Muscle layer of colon (tissue), 2 donors: ENCODE data around the gene CLGN.
A peak's percentile ranks its signal among the peaks of the same experiment; 100 is the strongest.
"Not testable (repeated sequence)": the region's sequence is repeated elsewhere in the genome, so short reads cannot be mapped to it uniquely, and the experiment has no call there.

ENCODE experiments used
- H3K27ac ChIP-seq: one replicate; pipeline ENCODE4 v1.7.0; 2013; ENCODE audit warnings: low read depth, mild to moderate bottlenecking, low read length, moderate library complexity
- H3K27me3 ChIP-seq, 2 donors: one replicate each; pipeline ENCODE4 v1.7.0; 2013; ENCODE audit warnings: low read length in 2 of 2, mild to moderate bottlenecking in 2 of 2; ENCODE audit not compliant: insufficient read depth in 2 of 2, control insufficient read depth in 1 of 2
- H3K36me3 ChIP-seq: one replicate; pipeline ENCODE4 v1.7.0; 2013; ENCODE audit warnings: mild to moderate bottlenecking, low read length; ENCODE audit not compliant: insufficient read depth
- H3K4me1 ChIP-seq: one replicate; pipeline ENCODE4 v1.7.0; 2013; ENCODE audit warnings: mild to moderate bottlenecking, low read length; ENCODE audit not compliant: insufficient read depth
- H3K4me3 ChIP-seq, 2 donors: one replicate each; pipeline ENCODE4 v1.7.0; 2013; ENCODE audit warnings: low read length in 2 of 2, low read depth in 1 of 2, mild to moderate bottlenecking in 1 of 2, moderate library complexity in 1 of 2
- H3K9ac ChIP-seq: one replicate; pipeline ENCODE4 v1.7.0; 2013; ENCODE audit warnings: low read length
- H3K9me3 ChIP-seq: one replicate; pipeline ENCODE4 v1.7.0; 2013; ENCODE audit warnings: mild to moderate bottlenecking, low read length
- donor health status: abdominal sarcoma.
- donor health status: Adenocarcinoma of cecum.

Gene CLGN

GRCh38 chr4:140427919-140428471, 547 bp upstream of the CLGN start:
- no peak overlapping the region for H3K9ac ChIP-seq

GRCh38 chr4:140426610-140427105, 790 bp downstream of the CLGN start:
- Histone ChIP-seq H3K27me3 (peaks cover 4 to 6% of the 10 kb centered on the region in 2 donors), H3K9ac (no peak overlapping the region), H3K4me3 (peak overlapping the region; percentile 68 to 71), H3K4me1 (peaks cover 7% of the 10 kb centered on the region), H3K9me3 (no peaks in the 10 kb centered on the region), H3K36me3 (no peaks in the 10 kb centered on the region), H3K27ac (peak overlapping the region; percentile 64)

More at GRCh38 chr4:140427919-140428471, 547 bp upstream of the CLGN start:
- peaks cover 4 to 6% of the 10 kb centered on the region in 2 donors for H3K27me3 ChIP-seq
- no peaks in the 10 kb centered on the region for H3K9me3 ChIP-seq
- peak overlapping the region; percentile 68 to 71 for H3K4me3 ChIP-seq
- peaks cover 7% of the 10 kb centered on the region for H3K4me1 ChIP-seq
- peak overlapping the region; percentile 64 for H3K27ac ChIP-seq
- H3K36me3 ChIP-seq: no peaks in the 10 kb centered on the region

- no peak overlapping the region for H3K27ac ChIP-seq
- no peak overlapping the region for H3K9ac ChIP-seq
- peaks cover 4 to 6% of the 10 kb centered on the region in 2 donors for H3K27me3 ChIP-seq
- peaks cover 7% of the 10 kb centered on the region for H3K4me1 ChIP-seq
- no peaks in the 10 kb centered on the region for H3K36me3 ChIP-seq
- no peak overlapping the region for H3K4me3 ChIP-seq
- H3K9me3 ChIP-seq: no peaks in the 10 kb centered on the region
Observed at GRCh38 chr4:140423106-140423505, 4.3 kb downstream of the CLGN start.

GRCh38 chr4:140413130-140413969, 14.1 kb downstream of the CLGN start:
- not testable (repeated sequence) for H3K9ac ChIP-seq, H3K9me3 ChIP-seq, H3K27me3 ChIP-seq, H3K27ac ChIP-seq, H3K4me1 ChIP-seq, H3K4me3 ChIP-seq, H3K36me3 ChIP-seq

- H3K27me3 ChIP-seq: no peaks in the 10 kb centered on the region
- no peak overlapping the region for H3K27ac ChIP-seq
- no peaks in the 10 kb centered on the region for H3K9me3 ChIP-seq
- H3K4me1 ChIP-seq: no peaks in the 10 kb centered on the region
- no peak overlapping the region for H3K4me3 ChIP-seq
- H3K9ac ChIP-seq: no peak overlapping the region
- no peaks in the 10 kb centered on the region for H3K36me3 ChIP-seq
Observed at GRCh38 chr4:140408974-140409373, 18.5 kb downstream of the CLGN start.

- no peaks in the 10 kb centered on the region for H3K9me3 ChIP-seq
- no peak overlapping the region for H3K27ac ChIP-seq
- no peaks in the 10 kb centered on the region for H3K4me1 ChIP-seq
Observed at GRCh38 chr4:140406292-140406691, 21.2 kb downstream of the CLGN start.

GRCh38 chr4:140400111-140400510, 27.3 kb downstream of the CLGN start:
- Histone ChIP-seq H3K4me3 (no peak overlapping the region), H3K36me3 (no peaks in the 10 kb centered on the region), H3K27me3 (no peaks in the 10 kb centered on the region), H3K27ac (no peak overlapping the region), H3K9me3 (no peaks in the 10 kb centered on the region), H3K9ac (no peak overlapping the region), H3K4me1 (no peaks in the 10 kb centered on the region)

More at GRCh38 chr4:140406292-140406691, 21.2 kb downstream of the CLGN start:
- Histone ChIP-seq H3K9ac (no peak overlapping the region), H3K4me3 (no peak overlapping the region), H3K36me3 (no peaks in the 10 kb centered on the region), H3K27me3 (no peaks in the 10 kb centered on the region)

GRCh38 chr4:140395668-140396067, 31.8 kb downstream of the CLGN start:
- H3K4me1 ChIP-seq: no peaks in the 10 kb centered on the region
- H3K4me3 ChIP-seq: no peak overlapping the region
- H3K27ac ChIP-seq: no peak overlapping the region
- H3K9me3 ChIP-seq: no peaks in the 10 kb centered on the region
- H3K27me3 ChIP-seq: no peaks in the 10 kb centered on the region
- no peaks in the 10 kb centered on the region for H3K36me3 ChIP-seq
- no peak overlapping the region for H3K9ac ChIP-seq

GRCh38 chr4:140388015-140388414, 39.4 kb downstream of the CLGN start:
- Histone ChIP-seq H3K4me3 (no peak overlapping the region), H3K27ac (no peak overlapping the region), H3K9me3 (no peaks in the 10 kb centered on the region), H3K4me1 (no peaks in the 10 kb centered on the region), H3K27me3 (no peaks in the 10 kb centered on the region), H3K9ac (no peak overlapping the region), H3K36me3 (no peaks in the 10 kb centered on the region)

- H3K4me3 ChIP-seq: no peak overlapping the region
- no peaks in the 10 kb centered on the region for H3K4me1 ChIP-seq
- H3K36me3 ChIP-seq: peaks cover 9% of the 10 kb centered on the region
- no peaks in the 10 kb centered on the region for H3K9me3 ChIP-seq
- H3K27me3 ChIP-seq: no peaks in the 10 kb centered on the region
- H3K27ac ChIP-seq: no peak overlapping the region
- H3K9ac ChIP-seq: no peak overlapping the region
Observed at GRCh38 chr4:140382732-140383131, 44.7 kb downstream of the CLGN start.

- H3K27me3 ChIP-seq: no peaks in the 10 kb centered on the region
- H3K9ac ChIP-seq: peak overlapping the region; percentile 83
- H3K9me3 ChIP-seq: no peaks in the 10 kb centered on the region
- no peaks in the 10 kb centered on the region for H3K36me3 ChIP-seq
- peak overlapping the region; percentile 96 for H3K27ac ChIP-seq
- H3K4me3 ChIP-seq: peak overlapping the region; percentile 80 to 95
- peaks cover 31% of the 10 kb centered on the region for H3K4me1 ChIP-seq
Observed at GRCh38 chr4:140374130-140374477, 53.3 kb downstream of the CLGN start.
